ENCODE data around the gene PAPPA.

The PAPPA gene

GRCh38 chr9:116391306-116391900, 237.8 kb downstream of the PAPPA start:
- no peak for DNase-seq

- no peak for DNase-seq
These were observed 239.6 kb downstream of the PAPPA start for GRCh38 chr9:116393198-116393597.

GRCh38 chr9:116394070-116394469, 240.5 kb downstream of the PAPPA start:
- no peak for DNase-seq

GRCh38 chr9:116394894-116395698, 241.5 kb downstream of the PAPPA start:
- no peak for DNase-seq

- DNase-seq: no peak
These were observed 242.1 kb downstream of the PAPPA start for GRCh38 chr9:116395699-116396037.

GRCh38 chr9:116403171-116403570, 249.6 kb downstream of the PAPPA start:
- no peak for DNase-seq

- DNase-seq: no peak
These were observed 250.6 kb downstream of the PAPPA start for GRCh38 chr9:116404228-116404627.

GRCh38 chr9:116405321-116405720, 251.7 kb downstream of the PAPPA start:
- DNase-seq: no peak

- no peak for DNase-seq
These were observed 252.9 kb downstream of the PAPPA start for GRCh38 chr9:116406469-116406868.

GRCh38 chr9:116409129-116409528, 255.5 kb downstream of the PAPPA start:
- no peak for DNase-seq

- no peak for DNase-seq
These were observed 256.0 kb downstream of the PAPPA start for GRCh38 chr9:116409638-116410037.

GRCh38 chr9:116411506-116411905, 257.9 kb downstream of the PAPPA start:
- DNase-seq: no peak

GRCh38 chr9:116414374-116414773, 260.8 kb downstream of the PAPPA start:
- no peak for DNase-seq

- DNase-seq: no peak
These were observed 262.8 kb downstream of the PAPPA start for GRCh38 chr9:116416421-116416820.

- no peak for DNase-seq
These were observed 263.9 kb downstream of the PAPPA start for GRCh38 chr9:116417464-116417863.

GRCh38 chr9:116419181-116419580, 265.6 kb downstream of the PAPPA start:
- DNase-seq: no peak

- DNase-seq: no peak
These were observed 267.5 kb downstream of the PAPPA start for GRCh38 chr9:116420993-116421538.

GRCh38 chr9:116422119-116422979, 268.8 kb downstream of the PAPPA start:
- DNase-seq: no peak

- DNase-seq: no peak
These were observed 269.6 kb downstream of the PAPPA start for GRCh38 chr9:116423149-116423548.

- no peak for DNase-seq
These were observed 271.7 kb downstream of the PAPPA start for GRCh38 chr9:116425244-116425643.

GRCh38 chr9:116430849-116431248, 277.3 kb downstream of the PAPPA start:
- no peak for DNase-seq

- DNase-seq: no peak
These were observed 278.5 kb downstream of the PAPPA start for GRCh38 chr9:116432051-116432450.

GRCh38 chr9:116434314-116434713, 280.7 kb downstream of the PAPPA start:
- DNase-seq: no peak
